GM10248 (cell line): ENCODE measurements around the gene PCMTD2.

Source experiments
- CTCF ChIA-PET: fragments of 300-600 bp; sonication (Branson Sonifier 250); formaldehyde crosslinking; extraction: SDS; loops from one replicate; lab custom pipeline; 2021; ENCODE audit warnings: antibody characterized with exemption; lab: Yijun Ruan, JAX
- POLR2A ChIA-PET: fragments of 350-650 bp; sonication (Branson Sonifier 250); formaldehyde crosslinking; extraction: SDS; loops from one replicate; lab custom pipeline; 2020; ENCODE audit warnings: antibody characterized with exemption; lab: Yijun Ruan, JAX
- DNase-seq: peaks from one replicate; pipeline ENCODE4 v3.0.0; 2012; ENCODE audit errors: extremely low spot score
- TF ChIP-seq, protein P1 (sequence below): IDR thresholded peaks from 2 replicates; pipeline ENCODE4 v1.5.1; 2012; ENCODE audit warnings: mild to moderate bottlenecking, low read depth; ENCODE audit errors: extremely low read depth, missing control alignments, control extremely low read depth

Gene PCMTD2

DNA sequence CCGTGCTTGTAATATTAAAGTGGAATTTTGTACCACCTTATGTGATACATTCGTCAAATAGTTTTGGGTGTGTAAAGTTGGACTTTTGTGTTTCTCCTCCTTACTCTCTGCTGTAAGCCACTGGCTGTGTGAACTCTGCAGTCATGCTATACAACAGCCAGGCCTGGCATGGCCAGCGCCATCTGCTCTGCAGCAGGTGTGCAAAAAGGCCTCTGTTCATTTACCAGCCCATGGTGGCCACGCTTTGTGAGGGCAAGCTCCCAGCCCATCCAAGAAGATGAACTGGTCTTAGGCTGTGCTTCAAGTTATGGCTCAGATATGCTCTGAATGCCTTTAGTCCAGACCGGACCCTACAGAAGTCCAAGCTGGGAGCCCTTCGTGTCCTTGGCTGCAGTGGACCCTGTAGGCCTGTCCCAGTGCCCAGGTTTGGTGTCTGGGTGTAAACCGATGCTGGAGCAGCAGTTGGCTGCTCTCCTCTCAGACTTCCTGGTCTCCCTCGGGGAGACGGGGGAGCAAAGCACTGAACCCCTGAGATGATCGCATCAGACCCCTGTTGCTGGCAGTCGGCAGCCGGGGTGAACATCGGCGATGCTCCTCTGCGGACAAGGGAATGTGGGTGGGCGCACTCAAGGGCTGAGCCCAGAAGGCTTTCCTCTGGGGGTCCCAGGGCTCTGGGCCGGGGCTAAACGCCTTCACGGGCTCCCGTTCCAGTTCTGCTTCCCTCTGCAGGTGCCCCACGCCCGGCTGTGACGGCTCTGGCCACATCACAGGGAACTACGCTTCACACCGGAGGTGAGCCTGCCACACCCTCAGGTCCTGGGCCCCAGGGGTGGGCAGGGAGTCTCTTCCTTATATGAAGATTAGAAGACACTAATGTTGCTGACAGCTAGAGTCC is 28.6 kb upstream of the PCMTD2 start:
- ChIA-PET CTCF (no interaction called here), POLR2A (no interaction called here)
- TF ChIP-seq, protein P1, sequence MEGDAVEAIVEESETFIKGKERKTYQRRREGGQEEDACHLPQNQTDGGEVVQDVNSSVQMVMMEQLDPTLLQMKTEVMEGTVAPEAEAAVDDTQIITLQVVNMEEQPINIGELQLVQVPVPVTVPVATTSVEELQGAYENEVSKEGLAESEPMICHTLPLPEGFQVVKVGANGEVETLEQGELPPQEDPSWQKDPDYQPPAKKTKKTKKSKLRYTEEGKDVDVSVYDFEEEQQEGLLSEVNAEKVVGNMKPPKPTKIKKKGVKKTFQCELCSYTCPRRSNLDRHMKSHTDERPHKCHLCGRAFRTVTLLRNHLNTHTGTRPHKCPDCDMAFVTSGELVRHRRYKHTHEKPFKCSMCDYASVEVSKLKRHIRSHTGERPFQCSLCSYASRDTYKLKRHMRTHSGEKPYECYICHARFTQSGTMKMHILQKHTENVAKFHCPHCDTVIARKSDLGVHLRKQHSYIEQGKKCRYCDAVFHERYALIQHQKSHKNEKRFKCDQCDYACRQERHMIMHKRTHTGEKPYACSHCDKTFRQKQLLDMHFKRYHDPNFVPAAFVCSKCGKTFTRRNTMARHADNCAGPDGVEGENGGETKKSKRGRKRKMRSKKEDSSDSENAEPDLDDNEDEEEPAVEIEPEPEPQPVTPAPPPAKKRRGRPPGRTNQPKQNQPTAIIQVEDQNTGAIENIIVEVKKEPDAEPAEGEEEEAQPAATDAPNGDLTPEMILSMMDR: no peak
- DNase-seq: no peak

DNA sequence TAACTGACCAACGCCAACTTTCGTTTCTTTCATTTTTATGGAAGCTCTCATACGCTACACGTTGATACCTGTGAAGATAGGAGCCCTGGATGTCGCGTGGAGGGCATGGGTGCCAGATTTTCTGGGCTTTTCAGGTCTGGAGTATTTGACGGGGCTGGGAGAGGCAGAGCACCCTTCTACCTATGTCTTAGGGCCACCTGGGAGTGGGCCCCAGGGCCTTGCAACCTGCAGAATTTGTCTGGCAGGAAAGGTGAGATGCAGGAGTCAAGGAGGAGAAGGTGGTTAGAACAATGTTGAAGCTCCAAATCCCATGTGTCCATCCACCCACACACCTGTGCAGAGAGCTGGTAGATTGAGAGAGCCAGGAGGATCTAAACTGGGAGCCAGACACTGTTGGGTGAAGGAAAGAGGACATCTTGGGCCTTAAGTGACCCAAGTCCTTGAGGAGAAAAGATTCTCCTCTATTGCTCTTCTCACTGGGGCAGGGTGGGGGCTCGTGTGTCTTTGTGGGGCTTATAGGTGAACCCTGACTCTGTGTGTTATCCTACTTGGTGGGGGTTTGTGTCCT is 27.4 kb upstream of the PCMTD2 start:
- CTCF ChIA-PET: no interaction called here
- POLR2A ChIA-PET: no interaction called here
- no peak for DNase-seq
- TF ChIP-seq, protein P1: no peak

DNA sequence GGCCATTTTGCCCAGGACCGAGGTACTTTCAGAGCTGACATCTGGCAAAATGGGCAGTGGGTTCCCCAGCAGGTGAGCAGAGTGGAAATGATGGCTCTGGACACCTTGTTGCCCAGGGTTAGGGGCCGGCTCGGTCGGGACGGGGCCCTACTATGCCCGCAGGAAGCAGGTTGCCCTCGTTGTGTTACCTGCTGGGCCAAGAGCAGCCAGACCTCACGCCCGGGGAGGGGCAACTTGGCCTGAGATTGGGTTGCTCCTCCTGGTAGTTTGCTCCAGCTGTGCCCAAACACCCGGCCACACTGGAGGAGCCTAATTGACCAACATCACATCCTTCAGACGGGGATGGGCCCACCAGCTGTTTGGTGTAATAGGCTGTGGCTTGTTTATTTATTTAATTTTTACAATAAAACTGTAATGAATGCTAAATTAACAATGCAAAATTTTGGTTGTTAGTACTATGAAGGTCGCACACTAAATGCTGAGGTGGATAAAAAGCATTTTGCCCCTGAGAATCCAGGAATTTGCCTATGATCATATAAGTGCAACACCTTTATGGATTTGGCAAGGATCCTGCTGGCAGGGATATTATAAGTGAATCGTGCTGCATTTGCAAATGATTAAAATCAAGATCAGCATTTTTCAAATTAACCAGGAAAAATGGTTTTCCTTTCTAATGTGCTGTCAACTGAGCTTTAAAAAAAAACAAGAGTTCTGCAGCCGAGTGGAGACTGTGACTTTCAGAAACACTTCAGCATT is 26.6 kb upstream of the PCMTD2 start:
- ChIA-PET CTCF (interaction anchor here (1.6 kb wide), 1 partner anchor 57 kb away, joined by 5 read pairs; no protein-coding TSS in a partner anchor), POLR2A (no interaction called here)
- no peak for DNase-seq
- TF ChIP-seq, protein P1: no peak

DNA sequence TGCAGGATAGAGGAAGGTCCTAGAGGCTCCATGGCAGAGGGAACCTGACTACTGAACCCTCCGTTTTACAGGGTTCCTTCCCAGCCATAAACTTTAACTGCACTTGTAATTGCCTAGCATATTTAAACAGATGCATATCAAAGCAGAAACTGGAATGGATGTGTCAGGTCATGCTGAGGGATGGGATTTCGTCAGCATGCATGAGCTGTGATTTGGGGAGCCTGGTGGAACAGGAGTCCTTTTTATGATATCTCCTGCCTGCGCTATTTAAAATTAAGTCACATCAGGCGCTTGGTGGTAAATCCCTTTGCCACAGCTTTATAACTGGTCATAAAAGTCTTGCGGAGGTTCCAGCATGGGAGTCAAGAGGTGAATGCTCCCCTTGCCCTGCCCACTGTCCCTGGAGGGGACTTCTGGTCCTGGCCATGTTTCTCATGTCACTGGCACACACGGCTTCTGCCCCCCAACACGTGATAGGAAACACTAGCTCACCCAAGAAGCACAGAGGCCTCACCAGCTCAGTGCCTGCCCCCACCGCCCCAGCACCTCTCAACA is 26.0 kb upstream of the PCMTD2 start:
- DNase-seq: no peak
- TF ChIP-seq, protein P1: no peak
- ChIA-PET CTCF (interaction anchor here (1.6 kb wide), 1 partner anchor 56 kb away, joined by 5 read pairs; no protein-coding TSS in a partner anchor), POLR2A (no interaction called here)

DNA sequence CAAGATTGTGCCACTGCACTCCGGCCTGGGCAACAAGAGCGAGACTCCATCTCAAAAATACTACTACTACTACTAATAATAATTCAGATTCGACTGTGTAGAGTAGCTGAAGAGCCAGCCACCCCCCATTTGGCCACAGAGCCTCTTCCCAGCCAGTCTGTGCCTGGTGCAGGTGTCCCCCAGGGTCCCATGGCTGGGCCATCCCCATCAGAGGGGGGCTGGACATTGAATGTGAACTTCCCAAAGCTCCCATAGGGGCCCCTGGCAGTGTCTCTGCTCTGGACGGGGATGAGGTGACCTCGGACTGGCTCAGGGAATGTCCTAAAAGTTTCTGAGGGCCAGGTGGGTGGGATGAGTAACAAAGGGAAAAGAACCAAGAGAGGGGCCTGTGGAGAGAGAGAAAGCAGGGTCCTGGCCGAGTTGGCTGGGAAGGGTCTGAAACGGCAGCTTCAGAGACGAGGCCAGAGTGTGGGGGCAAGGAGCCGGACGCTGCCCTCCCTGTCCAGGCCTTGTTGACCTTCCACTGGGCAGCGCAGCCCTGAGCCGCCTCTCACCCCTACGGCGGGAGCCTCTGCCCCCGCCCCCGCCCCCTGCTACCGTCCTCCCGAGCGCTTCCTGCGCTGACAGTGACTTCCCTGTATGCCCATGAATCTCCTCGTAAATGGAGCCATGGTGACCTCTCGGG is 24.9 kb upstream of the PCMTD2 start:
- no peak for DNase-seq
- ChIA-PET CTCF (interaction anchor here (0.8 to 1.6 kb wide), 2 partner anchors 12 to 55 kb away, joined by 3 to 5 read pairs; no protein-coding TSS in a partner anchor), POLR2A (no interaction called here)
- TF ChIP-seq, protein P1: no peak
